ENCODE results near the gene ABLIM2. TPM values are rescaled to one million over a fixed set of nuclear protein-coding genes. Genes with fewer than 3 reads are reported as not detected.

ABLIM2 gene
- total and polyA plus RNA-seq, 2 of the 13 experiments (the other 11 are each of a cell fraction or from before 2014, with no cell fraction given): 0.20 to 0.37 TPM

GRCh38 chr4:8050555-8051206 lies 107.9 kb downstream of the ABLIM2 start (continued):
- TF ChIP-seq ZNF446 (CRISPR knock-in tag; IDR thresholded peaks at IDR 0.05): no peak
- no peak for TF ChIP-seq ATF3 (CRISPR knock-in tag; IDR thresholded peaks at IDR 0.05)
- no peak for TF ChIP-seq ZNF207 (IDR thresholded peaks at IDR 0.05; ENCODE audit: borderline replicate concordance)
- no peak; the same call in 1 of the 2 replicates for TF ChIP-seq MED13 (CRISPR knock-in tag; IDR thresholded peaks at IDR 0.05)
- TF ChIP-seq ZNF547 (CRISPR knock-in tag; IDR thresholded peaks at IDR 0.05): no peak; the same call in 1 of the 2 replicates
- TF ChIP-seq ZSCAN29 (CRISPR knock-in tag; conservative IDR thresholded peaks at IDR 0.05): no peak
- no peak for TF ChIP-seq CEBPZ (IDR thresholded peaks at IDR 0.05; ENCODE audit: low read length)
- TF ChIP-seq ZNF512 (CRISPR knock-in tag; IDR thresholded peaks at IDR 0.05): no peak
- no peak for TF ChIP-seq TCF7L2 (IDR thresholded peaks at IDR 0.05; ENCODE audit: low read depth, low read length)
- TF ChIP-seq HOMEZ (CRISPR knock-in tag; IDR thresholded peaks at IDR 0.05; ENCODE audit: low read depth): 0 out of 2 replicates have a peak, but pooled peaks have one; percentile 27
- TF ChIP-seq CSRNP2 (CRISPR knock-in tag; conservative IDR thresholded peaks at IDR 0.05; ENCODE audit: low read depth): no peak
- TF ChIP-seq GLI4 (CRISPR knock-in tag; IDR thresholded peaks at IDR 0.05; ENCODE audit: borderline replicate concordance): 0 out of 2 replicates have a peak, but pooled peaks have one; percentile 67
- TF ChIP-seq ETV5 (CRISPR knock-in tag; IDR thresholded peaks at IDR 0.05; ENCODE audit: borderline replicate concordance): peak; percentile 98
- TF ChIP-seq SCMH1 (CRISPR knock-in tag; IDR thresholded peaks at IDR 0.05; ENCODE audit: borderline replicate concordance): no peak
- no peak for TF ChIP-seq ZNF816 (CRISPR knock-in tag; IDR thresholded peaks at IDR 0.05; ENCODE audit: borderline replicate concordance)
- TF ChIP-seq DPF2 (CRISPR knock-in tag; IDR thresholded peaks at IDR 0.05; ENCODE audit: borderline replicate concordance, low read depth): 0 out of 2 replicates have a peak, but pooled peaks have one; percentile 16
- TF ChIP-seq DBP (CRISPR knock-in tag; IDR thresholded peaks at IDR 0.05; ENCODE audit: not compliant biosample characterization): no peak
- no peak for TF ChIP-seq CC2D1A (CRISPR knock-in tag; IDR thresholded peaks at IDR 0.05)
- TF ChIP-seq KDM4B (CRISPR knock-in tag; IDR thresholded peaks at IDR 0.05): no peak; the same call in 1 of the 2 replicates
- TF ChIP-seq NFIC (IDR thresholded peaks at IDR 0.05; ENCODE audit: low read length): peak; percentile 95

All from HepG2 (cell line).